ENCODE data around the gene STPG2. TPM values are rescaled to one million over a fixed set of nuclear protein-coding genes. Genes with fewer than 3 reads are reported as not detected.

The STPG2 gene
- total and polyA plus RNA-seq, 10 of the 15 experiments (the other 5 are each of a cell fraction or from before 2014, with no cell fraction given) = 0.13 to 0.24 TPM; not detected in 8

- no peak for TF ChIP-seq ZBTB33 (IDR thresholded peaks at IDR 0.05)
Measured at GRCh38 chr4:97548943-97549583, 594.2 kb downstream of the STPG2 start (continued).

- WGBS (ENCODE audit: insufficient coverage, insufficient replicate concordance, low lambda C conversion rate, missing lambda C conversion rate) = 2% methylated on average over 2 of the region's 2 CpGs
- Histone ChIP-seq H3K36me3 (ENCODE audit: control insufficient read depth in 2 of 2, insufficient read depth in 2 of 2, low read length in 1 of 2) (no peaks in the 10 kb centered on the region), H3K27ac (ENCODE audit: control insufficient read depth, insufficient read depth) (no peak overlapping the region), H3K9ac (ENCODE audit: control insufficient read depth, insufficient read depth, low read length) (no peak overlapping the region), H3K9me3 (replicated peaks; ENCODE audit: control insufficient read depth, insufficient read depth, low read length) (no peaks in the 10 kb centered on the region), H3K27me3 (replicated peaks in 1 of 2; ENCODE audit: control insufficient read depth in 2 of 2, insufficient read depth in 2 of 2, low read length in 1 of 2) (no peaks in the 10 kb centered on the region), H3K4me3 (no peak overlapping the region), H3K79me2 (ENCODE audit: control insufficient read depth, insufficient read depth, low read length) (no peaks in the 10 kb centered on the region), H3K4me1 (ENCODE audit: control insufficient read depth, insufficient read depth, low read length) (no peaks in the 10 kb centered on the region), H2AFZ (ENCODE audit: control insufficient read depth, low read depth, low read length) (no peak overlapping the region), H3K4me2 (ENCODE audit: control insufficient read depth, insufficient read depth) (peak overlapping the region; percentile 25; the same call in 1 of the 2 replicates), H4K20me1 (ENCODE audit: control insufficient read depth, insufficient read depth) (no peaks in the 10 kb centered on the region)
- DNase-seq (ENCODE audit: low read depth, low spot score) (no peak), FAIRE-seq (no peak), ATAC-seq (peak; percentile 77)
- POLR2A ChIA-PET = no interaction called here
- RAD21 ChIA-PET (ENCODE audit: unreplicated experiment) = no interaction called here
- no TSS peak for BruUV-seq (replicated peaks)
- SMC1A ChIA-PET (ENCODE audit: uncharacterized antibody, unreplicated experiment) = no interaction called here
- in situ Hi-C loops (cut with MboI) = no loop called here
- intact Hi-C loops (cut with micrococcal nuclease; ENCODE audit: unreplicated experiment) = no loop called here
- CTCF ChIA-PET = no interaction called here
- TF ChIP-seq ZNF592 (IDR thresholded peaks at IDR 0.05) = no peak
- TF ChIP-seq IKZF2 (IDR thresholded peaks at IDR 0.05) = no peak
- TF ChIP-seq BMI1 (IDR thresholded peaks at IDR 0.05; ENCODE audit: borderline replicate concordance) = no peak
- no peak for TF ChIP-seq SUZ12 (IDR thresholded peaks at IDR 0.05; ENCODE audit: unreplicated experiment)
- no peak for TF ChIP-seq ZBTB40 (IDR thresholded peaks at IDR 0.05; ENCODE audit: borderline replicate concordance)
- no peak for TF ChIP-seq ZNF384 (IDR thresholded peaks at IDR 0.05; ENCODE audit: borderline replicate concordance, low read depth, low read length)
- TF ChIP-seq NFIC (IDR thresholded peaks at IDR 0.05; ENCODE audit: low read depth, low read length) = no peak
- no peak for TF ChIP-seq SKIL (IDR thresholded peaks at IDR 0.05; ENCODE audit: low read depth, poor library complexity, severe bottlenecking)
Measured at GRCh38 chr4:97548186-97548585, 595.1 kb downstream of the STPG2 start.
